A549 (cell line): ENCODE measurements around the gene WNT7A. TPM values are rescaled to one million over a fixed set of nuclear protein-coding genes. Genes with fewer than 3 reads are reported as not detected.

Experiments used
- ATAC-seq, 2 experiments: fragments of 200-7000 bp in 1 of 2; fragments of >200 bp in 1 of 2; cut with Nextera tagmentation in 1 of 2; cut with Tn5 transposase in 1 of 2; 3 replicates each; pipeline versions ENCODE4 v1.8.0 to v1.9.1; 2018 to 2020; ENCODE audit warnings: mild to moderate bottlenecking in 1 of 2, moderate library complexity in 1 of 2
- CTCF ChIA-PET: fragments of 300-600 bp; sonication (Branson Sonifier 250); formaldehyde crosslinking; extraction: SDS; loops from one replicate; lab custom pipeline; 2021; ENCODE audit warnings: antibody characterized with exemption, inconsistent platforms; lab: Yijun Ruan, JAX
- POLR2A ChIA-PET: fragments of 350-600 bp; formaldehyde crosslinking; extraction: SDS; loops from one replicate; lab custom pipeline; 2021; ENCODE audit warnings: antibody characterized with exemption, inconsistent platforms; lab: Yijun Ruan, JAX
- DNase-seq, 2 experiments: peaks; one replicate each; pipeline versions ENCODE4 v3.0.0 to v3.0.0-alpha.2; 2011 to 2016; ENCODE audit warnings: low read depth in 1 of 2, low spot score in 1 of 2
- FAIRE-seq: peaks from 2 replicates; lab custom pipeline; 2011; peaks lifted over from hg19 to GRCh38; lab: Jason Lieb, UNC
- H3K27ac ChIP-seq, 2 experiments: fragments of >200 bp; sonication (Bioruptor Twin); formaldehyde crosslinking; 3 replicates each; pipeline ENCODE4 v1.5.1; 2016 to 2017
- H3K4me1 ChIP-seq: fragments of >200 bp; sonication (Bioruptor Twin); formaldehyde crosslinking; 3 replicates; pipeline ENCODE4 v1.6.1; 2016
- H3K4me2 ChIP-seq: fragments of >200 bp; sonication (Bioruptor Twin); formaldehyde crosslinking; 3 replicates; pipeline ENCODE4 v1.6.1; 2016
- H3K4me3 ChIP-seq: fragments of >200 bp; sonication (Bioruptor Twin); formaldehyde crosslinking; 3 replicates; pipeline ENCODE4 v1.5.1; 2016
- H3K9me3 ChIP-seq: fragments of >200 bp; sonication (Bioruptor Twin); formaldehyde crosslinking; 3 replicates; pipeline ENCODE4 v1.6.1; 2016
- GATA3 ChIP-seq: IDR thresholded peaks from 2 replicates; pipeline ENCODE4 v1.6.1; 2012; ENCODE audit warnings: borderline replicate concordance
- POLR2AphosphoS2 ChIP-seq: conservative IDR thresholded peaks from 2 replicates; pipeline ENCODE4 v1.6.1; 2012; ENCODE audit warnings: low read length, improper control_type of control experiment, inconsistent platforms
- RAD21 ChIP-seq, 2 experiments: fragments of >200 bp in 1 of 2; sonication (Bioruptor Twin) in 1 of 2; formaldehyde crosslinking in 1 of 2; IDR thresholded peaks in 1 of 2; conservative IDR thresholded peaks in 1 of 2; 2 replicates in 1 of 2; 3 replicates in 1 of 2; pipeline ENCODE4 v1.6.1; 2012 to 2018; ENCODE audit warnings: inconsistent platforms in 1 of 2
- WGBS: methylation state at CpG from one replicate; pipeline ENCODE4 v1.1.6; 2017; ENCODE audit errors: missing lambda C conversion rate; 5-methylcytosine and 5-hydroxymethylcytosine counted together
- polyA plus RNA-seq, 4 experiments: library from polyadenylated mRNA; depleted of rRNA in 3 of 4; stranded (reverse); fragments of >200 nt; fragmentation: RNase III in 1 of 4; extraction: RNeasy Plus Mini Kit Qiagen cat#74134 plus additional on column Dnase treatment in 1 of 4; gene quantifications; 2 replicates in 3 of 4; 3 replicates in 1 of 4; pipeline ENCODE4 v1.2.3, GENCODE V29; 2011 to 2017

Gene WNT7A
- polyA plus RNA-seq, 2 of the 4 experiments (the other 2 are of a cell fraction), result 0.03 TPM

GRCh38 chr3:13767030-13767429 is 112.8 kb downstream of the WNT7A start:
- Histone ChIP-seq H3K4me2 (no peak overlapping the region), H3K4me3 (no peak overlapping the region), H3K9me3 (0 out of 3 replicates have a peak, but pooled peaks cover 11% of the 10 kb centered on the region), H3K27ac (no peak overlapping the region)
- TF ChIP-seq GATA3, result no peak
- no peak for TF ChIP-seq RAD21 (conservative IDR thresholded peaks at IDR 0.05 in 1 of 2, IDR thresholded peaks at IDR 0.05 in 1 of 2)
- TF ChIP-seq POLR2AphosphoS2, result no peak
- TF ChIP-seq, all 56 proteins: peak for 0
- H3K4me1 ChIP-seq, result no peaks in the 10 kb centered on the region
- ATAC-seq (no peak), DNase-seq (no peak), FAIRE-seq (no peak)
- CTCF ChIA-PET, result no interaction called here
- POLR2A ChIA-PET, result no interaction called here
- WGBS, result 15% methylated on average over 6 of the region's 6 CpGs

Other genes with a start within 250 kb of the WNT7A start
- gene CHCHD4, start 244.8 kb upstream of the WNT7A start, polyA plus RNA-seq (2011; rRNA removed), result 41.9 and 48.8 TPM in 2 replicates
- gene CHCHD4, start 244.8 kb upstream of the WNT7A start, polyA plus RNA-seq (2017; fragmentation: RNase III; extraction: RNeasy Plus Mini Kit Qiagen cat#74134 plus additional on column Dnase treatment), result 35.1 to 37.6 TPM (median 37.3 TPM) in 3 replicates
- gene TMEM43, start 245.0 kb upstream of the WNT7A start, polyA plus RNA-seq (2011; rRNA removed), result 75.2 and 79.0 TPM in 2 replicates
- 41.1 to 45.5 TPM (median 42.1 TPM) in 3 replicates for gene TMEM43, start 245.0 kb upstream of the WNT7A start, polyA plus RNA-seq (2017; fragmentation: RNase III; extraction: RNeasy Plus Mini Kit Qiagen cat#74134 plus additional on column Dnase treatment)